HCT116 (cell line): ENCODE measurements around the gene ARNT2. TPM values are rescaled to one million over a fixed set of nuclear protein-coding genes. Genes with fewer than 3 reads are reported as not detected.

ENCODE experiments used
- ATAC-seq: fragments of 200-7000 bp; cut with Tn5 transposase; 2 replicates; pipeline ENCODE4 v1.9.1; 2020; ENCODE audit warnings: mild to moderate bottlenecking, moderate library complexity
- BruUV-seq: library from RNA; stranded (reverse); fragments of 400-500 nt; replicated peaks from 2 replicates; lab custom pipeline; 2021; lab: Mats Ljungman, UMichigan
- CTCF ChIA-PET: fragments of 300-600 bp; sonication (Branson Sonifier 250); formaldehyde crosslinking; loops from one replicate; lab custom pipeline; 2021; ENCODE audit warnings: antibody characterized with exemption; lab: Charles Lee
- POLR2A ChIA-PET: fragments of 300-600, 350-600 bp; sonication (Branson Sonifier 250); formaldehyde crosslinking; loops from one replicate; lab custom pipeline; 2021; ENCODE audit warnings: antibody characterized with exemption; lab: Charles Lee
- RAD21 ChIA-PET, 2 experiments: fragments of 300-600 bp; sonication (Branson Sonifier 250); formaldehyde crosslinking; loops; one replicate each; lab custom pipeline; 2023; ENCODE audit warnings: low total read pairs in 2 of 2; ENCODE audit not compliant: uncharacterized antibody in 2 of 2, unreplicated experiment in 2 of 2, low non-redundant PET in 1 of 2; lab: Charles Lee
- DNase-seq: peaks from one replicate; pipeline ENCODE4 v3.0.0-alpha.2; 2010; ENCODE audit warnings: low read depth, low spot score
- H2AFZ ChIP-seq: fragments of 200-600 bp; shearing (Covaris generic), sonication (generic); 2 replicates; pipeline ENCODE4 v1.6.1; 2017; ENCODE audit warnings: low read depth, mixed run types, mixed read lengths, antibody characterized with exemption, low read length; ENCODE audit not compliant: poor library complexity, severe bottlenecking
- H3K27ac ChIP-seq: 2 replicates; pipeline ENCODE4 v1.5.1; 2012; ENCODE audit warnings: low read depth, low read length
- H3K27me3 ChIP-seq: fragments of 200-600 bp; sonication (generic); 2 replicates; pipeline ENCODE4 v1.6.1; 2016; ENCODE audit warnings: mixed run types, low read length, mixed read lengths; ENCODE audit not compliant: insufficient read depth
- H3K36me3 ChIP-seq, 2 experiments: fragments of 200-500 bp in 1 of 2; fragments of 200-600 bp in 1 of 2; sonication (Bioruptor generic) in 1 of 2; sonication (generic) in 1 of 2; 2 replicates each; pipeline versions ENCODE4 v1.5.1 to v1.6.1; 2014 to 2016; ENCODE audit warnings: low read length in 2 of 2, inconsistent platforms in 1 of 2, mixed read lengths in 1 of 2, mixed run types in 1 of 2; ENCODE audit not compliant: insufficient read depth in 2 of 2, control insufficient read depth in 1 of 2
- H3K4me1 ChIP-seq, 2 experiments: fragments of 200-600 bp in 1 of 2; sonication (generic) in 1 of 2; 2 replicates each; pipeline versions ENCODE4 v1.5.1 to v1.6.1; 2012 to 2017; ENCODE audit warnings: low read length in 2 of 2, inconsistent platforms in 1 of 2, mild to moderate bottlenecking in 1 of 2, mixed read lengths in 1 of 2, mixed run types in 1 of 2, moderate library complexity in 1 of 2; ENCODE audit not compliant: insufficient read depth in 2 of 2, control insufficient read depth in 1 of 2
- H3K4me2 ChIP-seq: fragments of 200-600 bp; sonication (generic); 2 replicates; pipeline ENCODE4 v1.6.1; 2017; ENCODE audit warnings: mixed run types, low read length, mixed read lengths
- H3K4me3 ChIP-seq, 2 experiments: fragments of 200-600 bp in 1 of 2; sonication (generic) in 1 of 2; replicated peaks in 1 of 2; 2 replicates each; pipeline ENCODE4 v1.5.1; 2011 to 2016; ENCODE audit warnings: low read length in 2 of 2, control low read depth in 1 of 2, low read depth in 1 of 2, mild to moderate bottlenecking in 1 of 2, mixed read lengths in 1 of 2, mixed run types in 1 of 2
- H3K79me2 ChIP-seq: fragments of 200-600 bp; sonication (generic); 2 replicates; pipeline ENCODE4 v1.6.1; 2017; ENCODE audit warnings: mild to moderate bottlenecking, mixed run types, low read length, moderate library complexity, mixed read lengths; ENCODE audit not compliant: insufficient read depth
- H3K9ac ChIP-seq: fragments of 200-600 bp; sonication (generic); 2 replicates; pipeline ENCODE4 v1.6.1; 2016; ENCODE audit warnings: low read length, mixed read lengths
- H3K9me2 ChIP-seq: fragments of 200-600 bp; sonication (generic), shearing (Covaris generic); 2 replicates; pipeline ENCODE4 v1.6.1; 2017; ENCODE audit warnings: mixed run types, mild to moderate bottlenecking, moderate library complexity; ENCODE audit not compliant: insufficient read depth
- H3K9me3 ChIP-seq, 2 experiments: fragments of 200-500 bp in 1 of 2; fragments of 200-600 bp in 1 of 2; sonication (Bioruptor generic) in 1 of 2; sonication (generic) in 1 of 2; 2 replicates each; pipeline ENCODE4 v1.6.1; 2014 to 2017; ENCODE audit warnings: low read length in 2 of 2, mixed read lengths in 2 of 2, inconsistent platforms in 1 of 2, low read depth in 1 of 2, mild to moderate bottlenecking in 1 of 2, mixed run types in 1 of 2, moderate library complexity in 1 of 2; ENCODE audit not compliant: control insufficient read depth in 1 of 2, insufficient read depth in 1 of 2
- H4K20me1 ChIP-seq: fragments of 200-600 bp; sonication (generic), shearing (Covaris generic); 2 replicates; pipeline ENCODE4 v1.6.1; 2017; ENCODE audit warnings: mixed run types, mild to moderate bottlenecking, moderate library complexity; ENCODE audit not compliant: insufficient read depth
- ATF3 ChIP-seq: IDR thresholded peaks from 2 replicates; pipeline ENCODE4 v1.6.1; 2012
- CBX3 ChIP-seq: IDR thresholded peaks from 2 replicates; pipeline ENCODE4 v1.6.1; 2012; ENCODE audit warnings: low read depth
- CTCF ChIP-seq, 3 experiments: fragments of 200-600 bp in 1 of 3; sonication (generic) in 1 of 3; IDR thresholded peaks in 2 of 3; conservative IDR thresholded peaks in 1 of 3; 2 replicates each; pipeline ENCODE4 v1.5.1; 2012 to 2017; ENCODE audit warnings: low read depth in 2 of 3, low read length in 2 of 3, antibody characterized with exemption in 1 of 3, borderline replicate concordance in 1 of 3, control low read depth in 1 of 3, mild to moderate bottlenecking in 1 of 3, mixed read lengths in 1 of 3, mixed run types in 1 of 3, moderate library complexity in 1 of 3; ENCODE audit not compliant: insufficient read depth in 1 of 3
- EGR1 ChIP-seq: IDR thresholded peaks from 2 replicates; pipeline ENCODE4 v1.6.1; 2012; ENCODE audit warnings: low read depth
- EZH2 ChIP-seq: fragments of 200-600 bp; sonication (generic); IDR thresholded peaks from 2 replicates; pipeline ENCODE4 v1.6.1; 2017; ENCODE audit warnings: antibody characterized with exemption, mixed run types
- EZH2phosphoT487 ChIP-seq: fragments of 200-600 bp; IDR thresholded peaks from 2 replicates; pipeline ENCODE4 v1.6.1; 2018; ENCODE audit warnings: antibody characterized with exemption, borderline replicate concordance
- JUND ChIP-seq: IDR thresholded peaks from 2 replicates; pipeline ENCODE4 v1.6.1; 2012
- MAX ChIP-seq: IDR thresholded peaks from 2 replicates; pipeline ENCODE4 v1.6.1; 2012
- POLR2AphosphoS5 ChIP-seq: IDR thresholded peaks from 2 replicates; pipeline ENCODE4 v1.6.1; 2011; ENCODE audit warnings: mild to moderate bottlenecking, low read depth, low read length, moderate library complexity
- SIN3A ChIP-seq: IDR thresholded peaks from 2 replicates; pipeline ENCODE4 v1.6.1; 2012; ENCODE audit warnings: low read depth
- SP1 ChIP-seq: IDR thresholded peaks from 2 replicates; pipeline ENCODE4 v1.6.1; 2012; ENCODE audit warnings: low read depth
- TCF7L2 ChIP-seq: IDR thresholded peaks from 2 replicates; pipeline ENCODE4 v1.7.0; 2011; ENCODE audit warnings: borderline replicate concordance, inconsistent platforms; ENCODE audit not compliant: insufficient read depth, insufficient read length; ENCODE audit errors: extremely low read depth
- YY1 ChIP-seq: IDR thresholded peaks from 2 replicates; pipeline ENCODE4 v1.6.1; 2011; ENCODE audit warnings: low read length, low read depth, moderate library complexity, mild to moderate bottlenecking; ENCODE audit not compliant: insufficient replicate concordance; ENCODE audit errors: extremely low read depth
- ZFX ChIP-seq: fragments of 450-650 bp; IDR thresholded peaks from 2 replicates; pipeline ENCODE4 v1.6.1; 2017
- ZNF274 ChIP-seq: fragments of 200-500 bp; sonication (Bioruptor generic); IDR thresholded peaks from 2 replicates; pipeline ENCODE4 v1.6.1; 2014; ENCODE audit warnings: mild to moderate bottlenecking, low read depth, low read length, inconsistent platforms
- intact Hi-C: fragments of 100-400 bp; cut with micrococcal nuclease; formaldehyde crosslinking; loops from 2 replicates; pipeline ENCODE4 v1.10.0; 2022
- total RNA-seq: library from RNA; stranded (reverse); gene quantifications from one replicate; pipeline ENCODE4 v1.2.1, GENCODE V29; 2021; ENCODE audit not compliant: unreplicated experiment

The ARNT2 gene
- total RNA-seq, 1 experiment from 2014 or later = 3.0 TPM

- H3K4me1 ChIP-seq = peaks cover 0 to 7% of the 10 kb centered on the region in 2 experiments; a peak in 1 of 4 replicates
- ChIA-PET CTCF (no interaction called here), RAD21 (no interaction called here), POLR2A (no interaction called here)
- ATAC-seq (no peak), DNase-seq (no peak)
- H3K36me3 ChIP-seq = no peaks in the 10 kb centered on the region
- no peak overlapping the region for H3K4me2 ChIP-seq
- no peaks in the 10 kb centered on the region for H4K20me1 ChIP-seq
- no peaks in the 10 kb centered on the region for H3K9me3 ChIP-seq
- no peak overlapping the region for H2AFZ ChIP-seq
- intact Hi-C loops = no loop called here
- no peak overlapping the region for H3K4me3 ChIP-seq
- BruUV-seq = no TSS peak
- H3K9me2 ChIP-seq = no peaks in the 10 kb centered on the region
- H3K27me3 ChIP-seq = no peaks in the 10 kb centered on the region
- no peaks in the 10 kb centered on the region for H3K79me2 ChIP-seq
- H3K27ac ChIP-seq = no peak overlapping the region
- TF ChIP-seq SIN3A (no peak), EZH2 (no peak), CBX3 (no peak), POLR2AphosphoS5 (no peak), EGR1 (no peak), YY1 (no peak), MAX (no peak), SP1 (no peak), EZH2phosphoT487 (no peak), ZNF274 (no peak)
- no peak overlapping the region for H3K9ac ChIP-seq
Observed at GRCh38 chr15:80611543-80612080, 207.4 kb downstream of the ARNT2 start.

- H2AFZ ChIP-seq = no peak overlapping the region
- no peak overlapping the region for H3K4me2 ChIP-seq
- no peaks in the 10 kb centered on the region for H3K36me3 ChIP-seq
- CTCF ChIA-PET = no interaction called here
- BruUV-seq = no TSS peak
- ATAC-seq (no peak), DNase-seq (no peak)
- H3K27me3 ChIP-seq = no peaks in the 10 kb centered on the region
- H3K79me2 ChIP-seq = no peaks in the 10 kb centered on the region
- POLR2A ChIA-PET = no interaction called here
- H3K9ac ChIP-seq = no peak overlapping the region
- H3K27ac ChIP-seq = no peak overlapping the region
- intact Hi-C loops = no loop called here
- H4K20me1 ChIP-seq = no peaks in the 10 kb centered on the region
- RAD21 ChIA-PET = no interaction called here
- peaks cover 0 to 7% of the 10 kb centered on the region in 2 experiments; a peak in 1 of 4 replicates for H3K4me1 ChIP-seq
- no peak overlapping the region for H3K4me3 ChIP-seq
- no peaks in the 10 kb centered on the region for H3K9me3 ChIP-seq
- no peaks in the 10 kb centered on the region for H3K9me2 ChIP-seq
- no peak for TF ChIP-seq POLR2AphosphoS5
- no peak for TF ChIP-seq CTCF (IDR thresholded peaks at IDR 0.05 in 2 of 3, conservative IDR thresholded peaks at IDR 0.05 in 1 of 3; ENCODE audit: borderline replicate concordance in 1 of 3, insufficient read depth in 1 of 3, low read depth in 2 of 3, low read length in 2 of 3)
- no peak for TF ChIP-seq YY1
- TF ChIP-seq TCF7L2 = no peak
- TF ChIP-seq ATF3 = no peak
- no peak for TF ChIP-seq EZH2
- no peak for TF ChIP-seq CBX3
- TF ChIP-seq JUND = no peak
- TF ChIP-seq ZFX = no peak
Observed at GRCh38 chr15:80612118-80612823, 208.1 kb downstream of the ARNT2 start.
